Smooth muscle cell of bladder (primary cell): Measurements from ENCODE around the gene PRUNE2. TPM values are rescaled to one million over a fixed set of nuclear protein-coding genes. Genes with fewer than 3 reads are reported as not detected.

Experiments used
- total RNA-seq: library from RNA; depleted of rRNA; stranded (reverse); fragments of >200 nt; gene quantifications from 2 replicates; pipeline ENCODE4 v1.2.3, GENCODE V29; 2014

PRUNE2 gene
- 9.2 and 15.1 TPM in 2 replicates for total RNA-seq

GRCh38 chr9:76905791-76906646, at the start of gene PRUNE2:
TSS of gene PRUNE2 (minus strand) at chr9:76906114. CDS start at chr9:76905963, 151 bp downstream.

GRCh38 chr9:76764138-76764537, 141.8 kb downstream of the PRUNE2 start, which contains the start of gene PCA3:
TSS of gene PCA3 (plus strand) at chr9:76764438.

Other genes with a start within 250 kb of the PRUNE2 start
- gene PCA3, start 141.7 kb downstream of the PRUNE2 start, total RNA-seq, result not detected in 2 replicates
- not detected in 2 replicates for gene FOXB2, start 113.5 kb upstream of the PRUNE2 start, total RNA-seq